RCC 7860 (cell line): Measurements from ENCODE around the gene CCSER1.
"Not testable (repeated sequence)": the region's sequence is repeated elsewhere in the genome, so short reads cannot be mapped to it uniquely, and the experiment has no call there.

Source experiments
- DNase-seq: peaks from one replicate; pipeline ENCODE4 v3.0.0-alpha.2; 2015; ENCODE audit warnings: low spot score
- FAIRE-seq: peaks from 2 replicates; lab custom pipeline; 2012; peaks lifted over from hg19 to GRCh38; lab: Jason Lieb, UNC

CCSER1 gene

DNA sequence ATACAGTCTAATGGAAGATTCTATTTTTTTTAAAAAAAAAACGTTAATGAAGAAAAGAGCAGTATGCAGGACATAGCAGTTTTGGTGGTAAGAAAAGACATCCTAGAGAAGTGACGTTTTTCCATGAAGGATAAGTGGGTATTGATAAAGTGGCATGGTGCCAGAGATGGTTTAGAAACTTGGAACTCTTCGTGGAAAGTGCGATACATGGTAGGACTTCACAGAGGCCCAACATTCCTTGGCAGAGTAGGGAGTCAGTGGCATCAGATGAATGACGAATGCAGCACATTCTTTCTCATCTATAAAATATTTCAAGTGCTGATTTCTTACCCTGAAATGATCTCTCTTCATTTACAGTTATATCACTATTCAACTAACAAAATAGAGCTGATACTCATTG lies 298.7 kb downstream of the CCSER1 start:
- FAIRE-seq (no peak), DNase-seq (no peak)

DNA sequence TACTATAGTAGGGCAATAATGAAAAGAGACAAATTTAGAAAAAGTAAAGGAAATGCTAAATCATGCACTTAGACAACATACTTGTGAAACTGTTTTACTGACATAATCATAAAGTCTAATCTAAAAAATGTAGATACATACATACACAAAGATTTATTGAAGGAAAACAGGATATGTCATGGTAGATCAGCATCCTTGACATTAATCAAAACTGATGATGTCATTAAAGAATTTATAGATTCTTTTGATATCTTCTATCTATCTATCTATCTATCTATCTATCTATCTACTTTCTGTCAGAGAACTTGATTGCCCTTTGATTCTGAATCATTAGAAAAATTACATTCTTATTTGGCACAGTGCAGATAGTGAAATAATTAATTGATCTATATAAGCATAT lies 311.3 kb downstream of the CCSER1 start:
- FAIRE-seq (no peak), DNase-seq (no peak)

DNA sequence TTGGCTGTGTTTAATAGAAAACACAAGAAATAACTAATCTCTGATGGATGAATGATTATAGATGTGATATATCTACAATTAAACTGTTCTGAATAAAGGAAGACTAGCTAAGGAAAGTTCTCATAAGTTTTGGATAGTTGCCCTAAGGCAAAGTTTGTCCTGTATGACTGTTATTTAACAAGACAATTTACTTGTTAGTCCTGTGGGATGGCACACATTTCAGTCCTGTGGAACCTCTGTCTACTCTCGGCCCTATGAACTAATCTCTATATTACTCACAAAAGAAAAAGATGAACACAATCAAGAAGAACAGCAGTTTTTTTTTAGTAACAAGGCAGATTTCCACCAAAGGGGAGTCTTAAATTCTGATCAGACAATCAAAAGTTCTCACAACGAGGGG lies 314.6 kb downstream of the CCSER1 start:
- FAIRE-seq (no peak), DNase-seq (no peak)

DNA sequence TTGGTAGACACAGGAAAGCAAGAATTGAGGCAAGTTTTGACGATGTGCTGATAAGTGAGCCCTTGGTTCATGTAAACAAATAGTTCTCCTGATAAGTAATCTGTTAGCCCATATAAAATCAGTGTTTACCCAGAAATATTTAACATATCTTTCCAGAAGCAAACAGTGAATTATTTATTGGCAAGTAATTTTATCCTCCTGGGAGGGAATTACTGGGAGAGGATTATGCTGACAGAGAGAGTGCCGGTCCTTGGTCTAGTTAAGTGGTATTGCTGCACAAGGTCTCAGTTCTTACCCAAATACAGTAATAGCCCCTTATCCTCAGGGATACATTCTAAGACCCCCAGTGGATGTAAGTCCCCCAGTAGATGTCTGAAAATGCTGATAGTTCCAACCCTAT lies 315.4 kb downstream of the CCSER1 start:
- DNase-seq = no peak

DNA sequence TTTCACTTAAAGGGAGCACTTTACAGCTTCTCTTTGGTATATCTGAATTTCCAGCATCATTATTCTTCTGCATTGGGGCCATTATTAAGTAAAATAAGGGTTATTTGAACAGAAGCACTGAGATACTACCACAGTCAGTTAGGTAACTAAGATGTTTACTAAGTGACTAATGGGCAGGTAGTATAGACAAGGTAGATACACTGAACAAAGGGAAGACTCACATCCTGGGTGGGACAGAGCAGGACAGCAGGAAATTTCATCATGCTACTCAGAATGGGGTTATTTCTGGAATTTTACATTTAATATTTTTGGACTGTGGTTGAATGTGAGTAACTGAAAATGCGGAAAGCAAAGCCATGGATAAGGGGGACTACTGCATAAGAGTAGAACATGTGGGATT lies 316.0 kb downstream of the CCSER1 start:
- FAIRE-seq (no peak), DNase-seq (no peak)

More for the DNA sequence above, 315.4 kb downstream of the CCSER1 start:
- FAIRE-seq = no peak

DNA sequence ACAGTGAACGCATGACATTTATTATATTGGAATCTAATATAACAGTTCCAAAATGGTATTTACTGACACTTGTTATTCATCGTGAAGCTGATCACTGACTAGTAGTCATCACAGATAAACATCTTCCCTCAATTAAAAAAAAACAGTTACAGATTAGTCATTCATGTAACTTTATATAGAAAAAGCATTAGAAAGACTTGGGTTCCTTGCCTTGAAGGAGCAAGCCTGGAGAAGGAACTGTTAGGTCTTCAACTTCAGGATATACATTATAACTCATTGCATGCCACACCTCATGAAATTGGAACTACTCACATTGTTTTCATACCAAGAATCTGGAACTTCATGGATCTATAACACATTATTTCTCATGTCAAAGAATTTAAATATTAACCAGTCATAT lies 317.7 kb downstream of the CCSER1 start:
- DNase-seq (no peak), FAIRE-seq (no peak)

DNA sequence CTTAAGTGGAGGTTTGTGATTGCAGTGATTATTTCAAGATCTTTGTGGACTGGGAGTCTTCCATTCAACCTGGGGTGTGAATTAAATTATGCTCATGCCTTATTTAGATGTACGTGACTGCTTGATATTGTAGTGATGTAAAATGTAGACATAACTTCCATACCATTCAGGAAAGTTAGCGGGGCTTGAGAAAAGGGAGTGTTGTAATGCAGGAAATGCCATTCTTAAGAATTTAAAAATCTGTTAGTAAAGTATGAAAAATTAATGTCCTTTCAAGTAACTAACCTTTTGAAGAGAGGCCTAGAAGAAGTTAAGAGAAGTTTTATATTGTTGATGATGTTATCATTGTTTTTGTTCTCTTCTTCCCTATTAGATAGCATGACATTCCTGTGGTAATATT lies 318.2 kb downstream of the CCSER1 start:
- no peak for FAIRE-seq

DNA sequence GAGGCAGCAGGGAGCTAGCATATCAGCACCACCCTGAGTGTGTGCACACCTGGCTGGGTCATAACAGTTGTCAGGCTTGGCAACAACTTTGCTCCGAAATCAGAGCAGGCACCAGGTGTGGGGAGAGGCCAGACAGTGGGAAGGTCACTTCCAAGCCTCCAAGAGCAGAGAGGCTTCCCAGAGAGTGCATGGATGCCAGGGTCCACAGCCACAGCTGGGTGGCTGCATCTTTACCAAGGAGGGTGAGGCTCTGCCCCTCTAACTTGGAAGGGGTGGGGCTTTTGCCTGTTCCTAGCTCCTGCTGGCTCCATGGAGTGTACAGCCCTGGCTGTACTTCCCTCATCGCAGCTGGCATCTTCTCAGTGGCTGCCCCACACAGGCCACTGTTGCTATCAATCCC lies 322.4 kb downstream of the CCSER1 start:
- no peak for FAIRE-seq
- DNase-seq = no peak

More for the DNA sequence above, 318.2 kb downstream of the CCSER1 start:
- no peak for DNase-seq

DNA sequence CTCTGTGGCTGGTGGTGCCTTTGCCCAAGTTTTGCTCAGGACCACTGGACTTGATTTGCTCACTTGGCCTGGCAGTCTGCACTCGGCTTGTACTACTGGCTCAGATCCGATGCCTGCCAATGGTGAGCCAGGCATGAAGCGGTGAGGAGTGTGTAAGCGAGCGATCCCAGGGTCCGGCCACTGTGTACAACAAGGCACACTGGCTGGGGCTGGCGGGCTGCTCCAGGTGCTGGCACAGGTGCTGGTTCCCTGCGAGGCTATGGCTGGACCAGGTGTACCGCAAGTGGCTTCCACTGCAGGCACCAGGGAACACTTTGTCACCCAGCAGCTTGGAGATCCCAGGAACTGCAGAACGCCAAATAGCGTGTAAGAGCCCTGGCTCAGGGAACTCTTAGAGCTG lies 329.7 kb downstream of the CCSER1 start:
- FAIRE-seq = no peak
- DNase-seq = no peak

DNA sequence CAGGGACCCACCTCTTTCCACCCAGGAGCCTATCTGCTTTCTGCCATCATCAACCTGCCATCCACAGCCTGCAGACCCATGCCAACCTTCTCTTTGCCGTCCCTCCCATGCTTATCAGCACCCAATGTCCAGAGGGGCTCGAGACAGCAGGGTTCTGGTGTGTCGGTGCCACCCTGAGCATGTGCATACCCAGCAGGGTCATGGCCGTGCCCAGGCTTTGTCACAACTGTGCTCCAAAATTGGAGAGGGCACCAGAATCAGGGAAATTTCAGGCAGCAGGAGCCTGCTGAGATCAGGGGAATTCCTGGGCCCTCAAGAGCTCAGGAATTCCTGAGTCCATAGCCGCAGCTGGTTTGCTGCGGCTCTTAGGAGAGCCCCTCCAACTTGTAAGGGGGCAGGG lies 330.6 kb downstream of the CCSER1 start:
- DNase-seq (no peak), FAIRE-seq (no peak)

DNA sequence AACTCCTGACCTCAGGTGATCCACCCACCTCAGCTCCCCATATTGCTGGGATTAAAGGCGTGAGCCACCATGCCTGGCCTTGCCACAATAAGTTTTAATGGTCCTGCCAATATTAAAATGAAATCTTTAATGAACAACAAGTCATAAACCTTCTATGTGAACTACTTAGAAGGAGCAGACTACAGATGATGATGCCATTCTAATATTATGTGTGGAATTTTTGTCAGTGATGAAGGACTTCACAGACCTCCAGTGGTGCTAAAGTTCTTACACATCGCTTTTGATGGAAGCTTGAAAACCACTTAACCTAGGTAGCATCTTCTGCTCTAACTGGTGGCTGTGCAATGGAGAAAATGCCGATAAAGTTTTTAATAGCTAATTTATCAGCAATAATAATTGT lies 331.4 kb downstream of the CCSER1 start:
- DNase-seq (no peak), FAIRE-seq (no peak)

DNA sequence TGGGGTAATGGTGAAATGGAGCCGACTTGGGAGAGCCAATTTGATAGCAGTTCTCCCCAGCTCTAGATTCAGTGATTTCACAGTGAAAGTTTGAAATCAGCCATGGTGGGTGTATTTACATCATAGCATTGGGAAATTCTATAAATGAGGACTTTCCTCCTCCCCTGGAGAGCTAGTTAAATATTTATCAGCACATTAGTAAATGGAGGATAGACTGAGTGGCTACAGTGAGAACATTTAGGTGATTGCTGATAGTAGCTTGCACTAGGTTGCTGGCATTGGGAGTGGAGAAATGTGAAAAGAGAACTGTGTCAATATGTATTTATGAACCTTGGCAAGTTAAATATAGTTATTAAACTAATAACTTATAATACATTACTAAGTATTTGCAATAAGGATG lies 347.3 kb downstream of the CCSER1 start:
- no peak for DNase-seq

DNA sequence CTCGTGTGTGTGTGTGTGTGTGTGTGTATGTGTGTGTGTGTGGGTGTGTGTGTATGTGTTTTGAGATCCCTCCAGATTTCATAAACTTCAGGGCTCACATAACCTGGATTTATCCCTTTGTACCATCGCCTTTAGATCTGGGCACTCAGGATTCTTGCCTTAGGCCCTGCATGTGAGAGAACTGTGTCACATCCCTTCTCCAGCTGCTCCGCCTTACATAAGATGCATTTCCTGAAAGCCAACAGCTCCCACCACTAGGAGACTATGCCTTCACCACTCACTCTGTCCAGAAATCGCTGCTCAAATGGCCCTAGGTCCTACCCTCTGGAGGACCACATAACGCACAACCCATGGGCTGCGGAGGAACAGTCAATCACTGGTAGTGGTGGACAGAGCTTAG lies 348.8 kb downstream of the CCSER1 start:
- FAIRE-seq (no peak), DNase-seq (no peak)

More for the DNA sequence above, 347.3 kb downstream of the CCSER1 start:
- no peak for FAIRE-seq

DNA sequence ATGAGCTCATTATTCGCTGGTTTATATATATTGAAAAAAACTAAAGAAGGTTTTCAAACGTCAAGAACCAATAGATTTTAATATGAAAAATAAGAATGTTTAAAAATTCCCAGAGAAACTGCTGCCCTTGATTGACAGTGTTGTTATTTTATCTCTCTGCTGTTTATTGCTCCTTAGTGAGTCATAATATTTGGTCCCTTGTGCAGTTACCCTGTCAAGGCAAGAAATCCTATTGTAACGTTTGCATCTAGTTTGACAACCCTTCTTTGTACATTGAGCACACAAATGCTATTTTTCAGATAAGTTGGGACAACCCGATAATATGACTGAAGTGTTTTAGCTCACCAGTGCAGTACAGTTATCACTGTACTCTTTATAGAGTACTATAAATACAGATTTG lies 349.4 kb downstream of the CCSER1 start:
- no peak for DNase-seq

DNA sequence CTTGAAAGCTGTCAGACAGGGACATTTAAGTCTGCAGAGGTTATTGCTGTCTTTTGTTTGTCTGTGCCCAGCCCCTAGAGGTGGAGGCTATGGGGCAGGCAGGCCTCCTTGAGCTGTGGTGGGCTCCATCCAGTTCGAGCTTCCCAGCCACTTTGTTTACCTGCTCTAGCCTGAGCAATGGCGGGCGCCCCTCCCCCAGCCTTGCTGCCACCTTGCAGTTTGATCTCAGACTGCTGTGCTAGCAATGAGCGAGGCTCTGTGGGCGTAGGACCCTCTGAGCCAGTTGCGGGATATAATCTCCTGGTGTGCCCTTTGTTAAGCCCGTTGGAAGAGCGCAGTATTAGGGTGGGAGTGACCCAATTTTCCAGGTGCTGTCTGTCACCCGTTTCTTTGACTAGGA lies 357.7 kb downstream of the CCSER1 start:
- DNase-seq, FAIRE-seq: not testable (repeated sequence)

More for the DNA sequence above, 349.4 kb downstream of the CCSER1 start:
- no peak for FAIRE-seq

DNA sequence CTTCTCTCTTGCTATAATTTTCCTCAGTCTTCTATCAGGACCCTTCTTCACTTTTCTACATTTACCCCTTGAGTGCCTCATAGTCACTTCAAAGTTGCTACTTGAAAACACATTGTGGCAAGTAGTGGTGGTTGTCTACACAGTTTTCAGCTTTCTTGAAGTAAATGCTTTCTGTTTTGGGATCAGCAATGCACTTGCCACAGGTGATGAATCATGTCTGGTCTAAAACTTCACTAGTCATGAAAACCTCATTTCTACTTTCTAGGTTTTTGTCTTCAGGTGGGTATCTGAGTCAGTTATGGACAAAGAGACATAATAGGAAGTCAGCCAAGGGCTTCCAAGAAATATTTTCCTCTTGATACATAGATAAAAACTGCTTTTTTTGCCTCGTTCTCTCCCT lies 359.2 kb downstream of the CCSER1 start:
- FAIRE-seq (no peak), DNase-seq (no peak)

DNA sequence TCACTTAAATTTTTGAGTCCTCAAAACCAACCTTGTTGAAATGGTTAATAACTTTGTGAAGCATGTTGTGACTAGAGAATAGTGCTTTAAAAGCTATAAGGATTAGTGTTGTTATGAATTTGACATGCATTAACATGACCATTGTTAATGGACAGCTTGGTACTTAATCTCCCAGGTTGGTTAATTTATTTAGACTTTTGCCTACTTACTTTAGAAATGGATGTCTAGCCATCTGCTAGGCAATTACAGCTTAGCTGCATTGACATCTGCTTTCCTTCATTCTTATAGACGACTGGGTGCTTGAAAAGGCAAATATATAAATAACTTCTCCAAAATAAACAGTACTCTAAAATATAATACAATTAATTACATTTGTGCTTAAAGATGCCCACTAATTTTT lies 368.0 kb downstream of the CCSER1 start:
- DNase-seq (no peak), FAIRE-seq (no peak)

DNA sequence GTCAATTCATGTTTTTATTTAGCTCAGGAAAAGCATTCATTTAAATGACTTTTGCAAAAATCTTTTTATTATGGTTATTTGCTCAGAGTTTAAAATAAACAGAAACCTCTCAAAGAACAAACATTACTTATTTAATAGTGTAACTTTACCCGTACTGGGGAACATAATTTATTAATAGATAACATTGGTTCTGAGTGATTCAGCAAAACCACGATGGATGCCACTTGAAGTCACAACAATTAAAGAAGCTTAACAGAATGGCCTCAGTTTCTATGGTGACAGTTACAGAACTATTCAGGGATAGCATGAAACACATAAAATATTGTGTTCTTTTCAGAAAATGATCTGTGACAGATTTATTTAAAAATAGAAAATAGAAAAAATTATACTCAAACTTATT lies 368.7 kb downstream of the CCSER1 start:
- no peak for FAIRE-seq
- no peak for DNase-seq

DNA sequence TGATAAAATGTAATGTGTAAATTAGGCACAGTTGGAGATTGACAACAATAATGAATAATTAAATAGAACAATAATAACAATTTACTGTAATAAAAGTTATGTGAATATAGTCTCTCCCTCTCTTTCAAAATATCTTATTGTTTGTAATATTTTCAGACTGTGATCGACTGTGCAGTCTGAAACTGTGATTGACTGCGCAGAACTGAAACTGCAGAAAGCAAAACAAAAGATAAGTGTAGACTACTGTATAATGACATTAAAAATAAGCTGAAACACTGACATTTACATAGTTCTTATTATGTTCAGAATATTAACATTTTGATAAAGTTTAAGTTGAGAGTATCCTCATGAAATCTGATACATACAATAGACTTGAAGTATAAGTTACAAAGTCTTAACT lies 371.0 kb downstream of the CCSER1 start:
- DNase-seq = no peak
- no peak for FAIRE-seq

DNA sequence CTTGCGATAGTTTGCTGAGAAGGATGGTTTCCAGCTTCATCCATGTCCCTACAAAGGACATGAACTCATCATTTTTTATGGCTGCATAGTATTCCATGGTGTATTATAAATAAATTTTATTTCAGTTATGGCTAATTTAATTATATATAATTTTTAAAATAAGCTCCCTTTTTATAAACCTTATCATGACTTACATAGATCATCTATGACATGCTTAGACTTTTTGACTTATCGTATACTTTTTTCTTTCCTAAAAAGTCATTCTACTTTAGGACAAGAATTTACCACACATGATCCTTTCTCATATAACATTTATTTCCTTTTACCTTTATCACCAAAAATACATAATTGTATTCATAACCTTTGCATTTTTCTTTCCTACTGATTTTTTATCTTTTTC lies 376.5 kb downstream of the CCSER1 start:
- DNase-seq (no peak), FAIRE-seq (no peak)

DNA sequence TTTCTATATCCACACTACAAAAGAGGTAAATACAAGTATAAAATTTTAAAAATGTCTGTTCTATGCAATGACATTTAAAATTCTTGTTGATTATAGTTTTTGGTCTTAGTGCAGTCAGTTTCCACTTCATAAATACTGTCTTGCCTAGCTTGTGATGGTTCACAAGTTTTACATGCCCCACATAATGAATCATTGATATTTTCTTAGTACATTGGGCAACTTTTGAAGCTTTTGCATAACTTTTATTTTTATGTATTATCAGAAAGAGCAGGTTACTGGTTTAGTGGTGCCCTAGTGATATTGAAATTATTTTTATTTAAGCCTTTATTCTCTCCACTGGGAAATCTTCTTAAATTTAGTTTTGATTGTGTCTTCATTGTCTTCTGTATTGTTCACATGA lies 388.0 kb downstream of the CCSER1 start:
- FAIRE-seq (no peak), DNase-seq (no peak)

DNA sequence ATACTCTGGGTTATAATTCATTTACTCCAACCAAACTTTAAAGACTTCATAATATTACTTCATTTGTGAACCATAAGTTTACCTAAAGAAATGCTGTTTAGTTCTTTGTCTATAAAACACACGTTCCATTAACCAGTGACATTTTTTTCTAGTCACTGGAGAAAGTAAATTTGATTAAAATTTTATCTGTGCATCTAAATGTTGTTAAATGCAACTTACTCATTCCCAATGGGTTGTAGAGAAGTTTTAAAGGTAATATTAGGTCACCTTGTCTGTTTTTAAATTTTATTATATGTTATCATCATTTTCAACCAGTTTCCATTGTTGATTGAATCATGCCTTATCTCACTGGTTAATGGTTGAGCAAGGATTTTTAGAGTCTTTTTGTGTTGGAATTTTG lies 401.4 kb downstream of the CCSER1 start:
- DNase-seq (no peak), FAIRE-seq (no peak)

DNA sequence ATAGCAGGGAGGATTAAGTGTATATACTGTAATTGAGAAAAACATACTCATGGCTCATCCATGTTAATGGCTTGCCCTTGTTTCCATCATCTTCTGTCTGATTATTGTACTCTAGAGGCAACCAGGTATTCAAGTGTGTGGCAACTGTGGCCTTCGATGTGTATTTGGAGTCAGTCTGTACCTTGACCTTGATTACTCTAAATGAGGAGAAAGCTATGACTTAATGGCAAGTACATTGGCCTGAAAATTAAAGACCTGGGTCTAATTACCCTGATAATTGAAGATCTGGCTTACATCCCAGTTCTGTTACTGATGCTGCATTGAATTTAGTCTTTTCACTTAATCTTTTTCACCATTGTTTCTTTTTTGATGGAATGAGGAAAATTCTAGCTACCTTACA lies 409.2 kb downstream of the CCSER1 start:
- FAIRE-seq (no peak), DNase-seq (no peak)

DNA sequence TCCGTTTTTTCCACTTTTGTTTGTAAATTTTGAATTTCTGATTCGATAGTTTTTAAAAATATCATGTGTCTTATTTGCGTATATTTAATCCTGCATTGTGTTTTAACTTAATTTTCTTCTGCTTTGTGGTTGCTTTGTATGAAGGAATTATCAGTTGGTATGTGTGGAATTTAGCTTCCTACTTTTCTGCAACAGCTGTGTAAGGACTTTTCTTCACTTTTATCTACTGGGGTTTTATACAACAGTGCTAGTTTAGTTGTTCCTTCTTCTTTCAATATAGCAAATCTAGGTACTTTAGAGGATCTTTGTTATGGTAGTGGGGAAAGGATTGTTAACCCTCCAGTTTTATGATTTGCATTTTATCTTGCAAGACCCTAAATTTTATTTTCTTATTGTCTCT lies 410.3 kb downstream of the CCSER1 start:
- FAIRE-seq (no peak), DNase-seq (no peak)
